PFSK-1 (cell line): ENCODE results near the gene PPP1R14B.

Source experiments
- FOXP2 ChIP-seq: optimal IDR thresholded peaks from 2 replicates; pipeline ENCODE3; 2011; ENCODE audit warnings: borderline replicate concordance, control low read depth, inconsistent platforms; ENCODE audit not compliant: insufficient read depth; ENCODE audit errors: extremely low read length, extremely low read depth
- POLR2AphosphoS5 ChIP-seq: IDR thresholded peaks from 2 replicates; pipeline ENCODE4 v1.6.1; 2012; ENCODE audit warnings: low read depth, mild to moderate bottlenecking, control low read depth, low read length, moderate library complexity
- SIN3A ChIP-seq: IDR thresholded peaks from 2 replicates; pipeline ENCODE4 v1.6.1; 2012; ENCODE audit warnings: mild to moderate bottlenecking, low read length, moderate library complexity, borderline replicate concordance; ENCODE audit not compliant: insufficient read depth
- TAF1 ChIP-seq: IDR thresholded peaks from 2 replicates; pipeline ENCODE4 v1.6.1; 2012; ENCODE audit warnings: low read length, control low read depth, borderline replicate concordance; ENCODE audit not compliant: insufficient read depth
- TF ChIP-seq, protein P1 (sequence below), 2 experiments: IDR thresholded peaks; 2 replicates each; pipeline versions ENCODE4 v1.6.1 to v1.8.0; 2011 to 2012; ENCODE audit warnings: low read depth in 2 of 2, low read length in 2 of 2, control low read depth in 1 of 2, inconsistent platforms in 1 of 2, mild to moderate bottlenecking in 1 of 2, moderate library complexity in 1 of 2; ENCODE audit not compliant: insufficient read depth in 1 of 2

Gene PPP1R14B

DNA sequence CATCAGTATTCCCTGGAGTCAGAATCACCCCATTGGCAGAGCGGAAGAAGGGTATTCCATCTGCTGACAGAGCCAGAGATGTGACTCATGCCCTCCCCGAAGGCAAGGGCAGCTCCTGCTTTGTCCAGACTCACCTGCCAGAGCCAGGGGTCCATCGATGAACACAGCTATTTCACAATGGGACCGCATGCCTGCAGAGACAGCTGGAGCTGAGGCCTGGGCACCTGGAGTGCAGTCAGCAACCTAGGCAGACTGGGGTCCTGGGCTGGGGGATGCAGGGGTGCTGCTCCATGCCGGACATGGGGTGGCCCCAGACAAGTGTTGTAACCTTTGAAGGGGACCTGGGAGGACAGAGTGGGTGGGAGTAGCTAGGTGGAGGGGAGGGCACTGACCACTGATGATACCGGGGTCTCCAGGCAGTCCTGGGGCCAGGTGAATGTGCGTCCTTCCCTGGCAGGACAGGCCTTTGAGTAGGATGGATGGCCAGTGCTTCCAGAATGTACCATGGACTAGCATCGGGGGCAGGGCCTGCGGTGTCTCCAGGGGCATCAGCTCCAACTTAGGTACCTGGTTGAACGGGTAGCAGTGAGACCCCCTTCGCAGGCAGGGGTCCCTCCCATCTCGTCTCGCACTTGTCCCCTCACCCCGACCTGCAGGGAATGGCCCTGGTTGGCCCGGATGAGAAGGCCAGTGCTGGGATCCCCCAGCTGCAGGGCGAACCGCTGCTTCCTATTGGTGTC lies 22.4 kb downstream of the PPP1R14B start:
- TF ChIP-seq FOXP2 (no peak), SIN3A (no peak), TAF1 (no peak), POLR2AphosphoS5 (no peak)
- TF ChIP-seq, protein P1, sequence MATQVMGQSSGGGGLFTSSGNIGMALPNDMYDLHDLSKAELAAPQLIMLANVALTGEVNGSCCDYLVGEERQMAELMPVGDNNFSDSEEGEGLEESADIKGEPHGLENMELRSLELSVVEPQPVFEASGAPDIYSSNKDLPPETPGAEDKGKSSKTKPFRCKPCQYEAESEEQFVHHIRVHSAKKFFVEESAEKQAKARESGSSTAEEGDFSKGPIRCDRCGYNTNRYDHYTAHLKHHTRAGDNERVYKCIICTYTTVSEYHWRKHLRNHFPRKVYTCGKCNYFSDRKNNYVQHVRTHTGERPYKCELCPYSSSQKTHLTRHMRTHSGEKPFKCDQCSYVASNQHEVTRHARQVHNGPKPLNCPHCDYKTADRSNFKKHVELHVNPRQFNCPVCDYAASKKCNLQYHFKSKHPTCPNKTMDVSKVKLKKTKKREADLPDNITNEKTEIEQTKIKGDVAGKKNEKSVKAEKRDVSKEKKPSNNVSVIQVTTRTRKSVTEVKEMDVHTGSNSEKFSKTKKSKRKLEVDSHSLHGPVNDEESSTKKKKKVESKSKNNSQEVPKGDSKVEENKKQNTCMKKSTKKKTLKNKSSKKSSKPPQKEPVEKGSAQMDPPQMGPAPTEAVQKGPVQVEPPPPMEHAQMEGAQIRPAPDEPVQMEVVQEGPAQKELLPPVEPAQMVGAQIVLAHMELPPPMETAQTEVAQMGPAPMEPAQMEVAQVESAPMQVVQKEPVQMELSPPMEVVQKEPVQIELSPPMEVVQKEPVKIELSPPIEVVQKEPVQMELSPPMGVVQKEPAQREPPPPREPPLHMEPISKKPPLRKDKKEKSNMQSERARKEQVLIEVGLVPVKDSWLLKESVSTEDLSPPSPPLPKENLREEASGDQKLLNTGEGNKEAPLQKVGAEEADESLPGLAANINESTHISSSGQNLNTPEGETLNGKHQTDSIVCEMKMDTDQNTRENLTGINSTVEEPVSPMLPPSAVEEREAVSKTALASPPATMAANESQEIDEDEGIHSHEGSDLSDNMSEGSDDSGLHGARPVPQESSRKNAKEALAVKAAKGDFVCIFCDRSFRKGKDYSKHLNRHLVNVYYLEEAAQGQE (IDR thresholded peaks at IDR 0.05; ENCODE audit: insufficient read depth in 1 of 2, low read depth in 2 of 2, low read length in 2 of 2): no peak

DNA sequence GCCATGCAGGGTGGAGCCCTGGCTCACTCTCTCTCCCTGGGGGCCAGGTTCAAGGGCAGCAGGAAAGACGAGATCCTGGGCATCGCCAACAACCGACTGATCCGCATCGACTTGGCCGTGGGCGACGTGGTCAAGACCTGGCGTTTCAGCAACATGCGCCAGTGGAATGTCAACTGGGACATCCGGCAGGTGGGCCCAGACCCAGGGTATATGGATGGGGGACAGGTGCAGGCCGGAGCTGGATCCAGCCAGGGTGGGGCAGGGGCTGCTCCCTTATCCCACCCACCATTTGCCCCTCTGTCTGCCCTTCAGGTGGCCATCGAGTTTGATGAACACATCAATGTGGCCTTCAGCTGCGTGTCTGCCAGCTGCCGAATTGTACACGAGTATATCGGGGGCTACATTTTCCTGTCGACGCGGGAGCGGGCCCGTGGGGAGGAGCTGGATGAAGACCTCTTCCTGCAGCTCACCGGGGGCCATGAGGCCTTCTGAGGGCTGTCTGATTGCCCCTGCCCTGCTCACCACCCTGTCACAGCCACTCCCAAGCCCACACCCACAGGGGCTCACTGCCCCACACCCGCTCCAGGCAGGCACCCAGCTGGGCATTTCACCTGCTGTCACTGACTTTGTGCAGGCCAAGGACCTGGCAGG lies 23.6 kb downstream of the PPP1R14B start:
- TF ChIP-seq, protein P1 (IDR thresholded peaks at IDR 0.05; ENCODE audit: insufficient read depth in 1 of 2, low read depth in 2 of 2, low read length in 2 of 2): no peak
- TF ChIP-seq SIN3A: no peak
- no peak for TF ChIP-seq FOXP2
- no peak for TF ChIP-seq TAF1
- no peak for TF ChIP-seq POLR2AphosphoS5

DNA sequence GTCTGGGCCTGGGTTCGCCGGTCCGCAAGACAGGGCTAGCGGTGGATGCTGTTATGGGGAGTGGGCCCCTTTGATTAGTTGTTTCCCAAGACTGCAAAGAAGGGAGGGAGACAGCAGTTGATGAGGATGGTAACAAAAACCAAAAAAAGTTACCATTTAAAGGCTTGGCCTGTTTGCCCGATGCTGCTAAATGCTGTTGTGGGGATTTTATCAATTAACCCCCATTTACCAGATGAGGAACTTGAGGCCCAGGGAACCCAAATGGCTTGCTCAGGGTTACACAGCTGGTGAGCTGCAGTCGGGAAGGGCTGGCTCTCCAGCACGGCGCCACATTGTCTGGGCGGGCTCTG lies 24.1 kb downstream of the PPP1R14B start:
- TF ChIP-seq, protein P1 (IDR thresholded peaks at IDR 0.05; ENCODE audit: insufficient read depth in 1 of 2, low read depth in 2 of 2, low read length in 2 of 2): no peak
- TF ChIP-seq SIN3A: no peak

DNA sequence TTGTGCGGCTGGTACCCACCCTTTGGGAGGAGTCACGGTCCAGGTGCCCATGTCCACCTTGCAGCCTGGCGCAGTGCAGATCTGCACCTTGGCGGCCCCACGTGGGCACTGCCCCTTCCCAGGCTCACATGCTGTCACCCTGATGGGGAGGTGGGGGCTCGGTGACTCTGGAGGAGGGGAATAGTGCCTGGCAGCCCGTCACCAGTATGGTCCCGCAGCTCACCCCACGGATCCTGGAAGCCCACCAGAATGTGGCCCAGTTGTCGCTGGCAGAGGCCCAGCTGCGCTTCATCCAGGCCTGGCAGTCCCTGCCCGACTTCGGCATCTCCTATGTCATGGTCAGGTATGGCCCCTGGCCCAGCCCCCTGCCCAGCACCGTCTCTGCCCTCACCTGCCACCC lies 25.9 kb downstream of the PPP1R14B start:
- no peak for TF ChIP-seq POLR2AphosphoS5
- TF ChIP-seq FOXP2: no peak
- TF ChIP-seq, protein P1 (IDR thresholded peaks at IDR 0.05; ENCODE audit: insufficient read depth in 1 of 2, low read depth in 2 of 2, low read length in 2 of 2): no peak
- no peak for TF ChIP-seq SIN3A
- TF ChIP-seq TAF1: no peak

DNA sequence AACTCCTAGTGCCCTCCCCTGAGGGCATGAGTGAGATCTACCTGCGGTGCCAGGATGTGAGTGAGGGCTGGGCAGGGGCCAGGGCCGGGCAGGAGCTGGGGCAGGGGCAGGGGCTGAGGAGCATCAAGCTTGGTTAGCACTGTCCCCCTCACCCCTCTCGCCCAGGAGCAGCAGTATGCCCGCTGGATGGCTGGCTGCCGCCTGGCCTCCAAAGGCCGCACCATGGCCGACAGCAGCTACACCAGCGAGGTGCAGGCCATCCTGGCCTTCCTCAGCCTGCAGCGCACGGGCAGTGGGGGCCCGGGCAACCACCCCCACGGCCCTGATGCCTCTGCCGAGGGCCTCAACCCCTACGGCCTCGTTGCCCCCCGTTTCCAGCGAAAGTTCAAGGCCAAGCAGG lies 26.5 kb downstream of the PPP1R14B start:
- no peak for TF ChIP-seq FOXP2
